Activated CD8-positive, alpha-beta memory T cell treated with anti-CD3 and anti-CD28 coated beads, Interleukin-2, amount 50 U/mL, for 1 hour (primary cell): ENCODE data around the gene DHRS7.
A peak's percentile ranks its signal among the peaks of the same experiment; 100 is the strongest.

ENCODE experiments used
- DNase-seq: peaks from one replicate; pipeline ENCODE4 v3.0.0-alpha.2; 2020; ENCODE audit errors: extremely low read depth

The DHRS7 gene

GRCh38 chr14:60184905-60185555, 19.8 kb upstream of the DHRS7 start:
- DNase-seq: no peak

- peak; percentile 32 for DNase-seq
Observed at GRCh38 chr14:60184146-60184904, 19.1 kb upstream of the DHRS7 start.

GRCh38 chr14:60183741-60184140, 18.5 kb upstream of the DHRS7 start:
- no peak for DNase-seq

- DNase-seq: no peak
Observed at GRCh38 chr14:60183138-60183537, 17.9 kb upstream of the DHRS7 start.

- DNase-seq: no peak
Observed at GRCh38 chr14:60179431-60179869, 14.3 kb upstream of the DHRS7 start.

- DNase-seq: no peak
Observed at GRCh38 chr14:60178820-60179219, 13.6 kb upstream of the DHRS7 start.

GRCh38 chr14:60178164-60178563, 13.0 kb upstream of the DHRS7 start:
- no peak for DNase-seq

GRCh38 chr14:60175255-60175902, 10.2 kb upstream of the DHRS7 start:
- DNase-seq: no peak

- DNase-seq: no peak
Observed at GRCh38 chr14:60174352-60175254, 9.4 kb upstream of the DHRS7 start.

GRCh38 chr14:60171690-60172089, 6.5 kb upstream of the DHRS7 start:
- DNase-seq: no peak

GRCh38 chr14:60170948-60171347, 5.8 kb upstream of the DHRS7 start:
- DNase-seq: no peak

- no peak for DNase-seq
Observed at GRCh38 chr14:60169722-60170121, 4.5 kb upstream of the DHRS7 start.

GRCh38 chr14:60166142-60166541, 944 bp upstream of the DHRS7 start:
- no peak for DNase-seq

- no peak for DNase-seq
Observed at GRCh38 chr14:60165547-60165876, 314 bp upstream of the DHRS7 start.

GRCh38 chr14:60164404-60164711, 840 bp downstream of the DHRS7 start:
- DNase-seq: no peak

GRCh38 chr14:60163693-60164092, 1.5 kb downstream of the DHRS7 start:
- DNase-seq: no peak

- DNase-seq: no peak
Observed at GRCh38 chr14:60161196-60162107, 3.7 kb downstream of the DHRS7 start.

GRCh38 chr14:60160422-60160821, 4.8 kb downstream of the DHRS7 start:
- DNase-seq: no peak

GRCh38 chr14:60154671-60155070, 10.5 kb downstream of the DHRS7 start:
- no peak for DNase-seq

GRCh38 chr14:60153991-60154390, 11.2 kb downstream of the DHRS7 start:
- no peak for DNase-seq

GRCh38 chr14:60151715-60152114, 13.5 kb downstream of the DHRS7 start:
- no peak for DNase-seq
